HL-60/S4 (cell line): Measurements from ENCODE around the gene IZUMO1.
"Not testable (repeated sequence)": the region's sequence is repeated elsewhere in the genome, so short reads cannot be mapped to it uniquely, and the experiment has no call there.

Experiments used
- in situ Hi-C: fragments of 300-500 bp; cut with MboI; formaldehyde crosslinking; loops from 2 replicates; pipeline ENCODE4 v1.14.3; 2022; ENCODE audit warnings: low sequenced_read_pairs

The IZUMO1 gene

GRCh38 chr19:48738557-48739403 is 7.9 kb downstream of the IZUMO1 start:
- in situ Hi-C loops = no loop called here

GRCh38 chr19:48737360-48737998 is 9.2 kb downstream of the IZUMO1 start:
- in situ Hi-C loops = no loop called here

GRCh38 chr19:48735031-48735615 is 11.6 kb downstream of the IZUMO1 start:
- in situ Hi-C loops = no loop called here

GRCh38 chr19:48734625-48735024 is 12.1 kb downstream of the IZUMO1 start:
- in situ Hi-C loops = no loop called here

GRCh38 chr19:48731452-48731851 is 15.3 kb downstream of the IZUMO1 start:
- in situ Hi-C loops = no loop called here

- in situ Hi-C loops = no loop called here
Measured at GRCh38 chr19:48728911-48729664, 17.6 kb downstream of the IZUMO1 start.

GRCh38 chr19:48726556-48726955 is 20.2 kb downstream of the IZUMO1 start:
- in situ Hi-C loops = no loop called here

GRCh38 chr19:48724796-48725753 is 21.6 kb downstream of the IZUMO1 start:
- in situ Hi-C loops = no loop called here

- in situ Hi-C loops = no loop called here
Measured at GRCh38 chr19:48722196-48722708, 24.5 kb downstream of the IZUMO1 start.

- in situ Hi-C loops = no loop called here
Measured at GRCh38 chr19:48720613-48721296, 26.0 kb downstream of the IZUMO1 start.

- in situ Hi-C loops = no loop called here
Measured at GRCh38 chr19:48720251-48720612, 26.5 kb downstream of the IZUMO1 start.

GRCh38 chr19:48719263-48720171 is 27.2 kb downstream of the IZUMO1 start, which contains the start of gene MAMSTR:
TSS of gene MAMSTR (minus strand) at chr19:48719725. CDS start at chr19:48719031, 694 bp downstream.
- in situ Hi-C loops = no loop called here

GRCh38 chr19:48718711-48719231 is 27.9 kb downstream of the IZUMO1 start:
- in situ Hi-C loops = no loop called here

GRCh38 chr19:48718106-48718505 is 28.6 kb downstream of the IZUMO1 start:
- in situ Hi-C loops = not testable (repeated sequence)

- in situ Hi-C loops = no loop called here
Measured at GRCh38 chr19:48716562-48717291, 30.0 kb downstream of the IZUMO1 start.

GRCh38 chr19:48715681-48716171 is 31.0 kb downstream of the IZUMO1 start:
- in situ Hi-C loops = no loop called here
